Colonic mucosa (tissue), 4 donors: Measurements from ENCODE around the gene PDCD11. TPM values are rescaled to one million over a fixed set of nuclear protein-coding genes. Genes with fewer than 3 reads are reported as not detected.

ENCODE experiments used
- DNase-seq: peaks from one replicate; pipeline ENCODE4 v3.0.0-alpha.2; 2020
- H3K27ac ChIP-seq: fragments of 200-600 bp; one replicate; pipeline ENCODE4 v1.8.0; 2021
- H3K27me3 ChIP-seq: fragments of 200-600 bp; one replicate; pipeline ENCODE4 v1.8.0; 2021
- H3K36me3 ChIP-seq: fragments of 200-600 bp; one replicate; pipeline ENCODE4 v1.8.0; 2021
- H3K4me1 ChIP-seq: fragments of 200-600 bp; one replicate; pipeline ENCODE4 v1.8.0; 2021; ENCODE audit warnings: mild to moderate bottlenecking
- H3K4me3 ChIP-seq: fragments of 200-600 bp; one replicate; pipeline ENCODE4 v1.8.0; 2021
- H3K9ac ChIP-seq, 2 donors: one replicate each; pipeline ENCODE4 v1.7.0; 2013; ENCODE audit warnings: control low read depth in 2 of 2, low read depth in 2 of 2, low read length in 2 of 2
- H3K9me3 ChIP-seq: fragments of 200-600 bp; one replicate; pipeline ENCODE4 v1.8.0; 2021
- CTCF ChIP-seq: fragments of 200-600 bp; IDR thresholded peaks from one replicate; pipeline ENCODE4 v1.8.0; 2022; ENCODE audit warnings: antibody characterized with exemption, mild to moderate bottlenecking
- intact Hi-C: fragments of 100-400 bp; cut with DNase I; formaldehyde crosslinking; loops from one replicate; pipeline ENCODE4 v1.14.1; 2022
- total RNA-seq, 2 donors: library from RNA; stranded (reverse); fragmentation: NEBNext Ultra II Directional in 1 of 2; extraction: Animal tissue kit (Norgen Biotek cat#: 25700) in 1 of 2; gene quantifications; one replicate each; pipeline ENCODE4 v1.2.1, GENCODE V29; 2021
- donor health status: healthy.
- donor health status: DM: no; HTN: no; CAD: no.
- donor health status: DM: no; HTN: no; CAD: no.

PDCD11 gene
- total RNA-seq, 2 donors from 2014 or later = 14.9 to 33.6 TPM

GRCh38 chr10:103374263-103374662, 22.2 kb upstream of the PDCD11 start:
- Histone ChIP-seq H3K4me1 (no peaks in the 10 kb centered on the region), H3K36me3 (no peaks in the 10 kb centered on the region), H3K4me3 (no peak overlapping the region), H3K27me3 (no peaks in the 10 kb centered on the region), H3K9ac (peak overlapping the region in 1 of 2 donors; percentile 66), H3K27ac (peak overlapping the region; percentile 70), H3K9me3 (no peaks in the 10 kb centered on the region)
- DNase-seq = peak; percentile 50
- intact Hi-C loops = no loop called here
- no peak for TF ChIP-seq CTCF

GRCh38 chr10:103382769-103383168, 13.7 kb upstream of the PDCD11 start:
- TF ChIP-seq CTCF = no peak
- DNase-seq = no peak
- Histone ChIP-seq H3K36me3 (peaks cover 4% of the 10 kb centered on the region), H3K27ac (no peak overlapping the region), H3K4me3 (no peak overlapping the region), H3K27me3 (no peaks in the 10 kb centered on the region), H3K4me1 (no peaks in the 10 kb centered on the region), H3K9ac (no peak overlapping the region), H3K9me3 (no peaks in the 10 kb centered on the region)
- intact Hi-C loops = no loop called here

GRCh38 chr10:103394180-103394579, 2.2 kb upstream of the PDCD11 start:
- TF ChIP-seq CTCF = no peak
- Histone ChIP-seq H3K9ac (no peak overlapping the region), H3K27me3 (no peaks in the 10 kb centered on the region), H3K36me3 (peaks cover 4% of the 10 kb centered on the region), H3K4me1 (peaks cover 14% of the 10 kb centered on the region), H3K4me3 (no peak overlapping the region), H3K9me3 (no peaks in the 10 kb centered on the region), H3K27ac (no peak overlapping the region)
- intact Hi-C loops = no loop called here
- no peak for DNase-seq

- intact Hi-C loops = no loop called here
- Histone ChIP-seq H3K36me3 (no peaks in the 10 kb centered on the region), H3K9me3 (no peaks in the 10 kb centered on the region), H3K9ac (peak overlapping the region; percentile 96), H3K27ac (peak overlapping the region; percentile 56), H3K4me3 (peak overlapping the region; percentile 95), H3K27me3 (no peaks in the 10 kb centered on the region), H3K4me1 (peaks cover 14% of the 10 kb centered on the region)
- TF ChIP-seq CTCF = no peak
- no peak for DNase-seq
Observed at GRCh38 chr10:103395754-103396066, 716 bp upstream of the PDCD11 start.

GRCh38 chr10:103396789-103397087, 312 bp downstream of the PDCD11 start:
- Histone ChIP-seq H3K9ac (peak overlapping the region; percentile 90 to 96), H3K4me1 (peaks cover 14% of the 10 kb centered on the region), H3K27me3 (no peaks in the 10 kb centered on the region), H3K9me3 (no peaks in the 10 kb centered on the region), H3K36me3 (no peaks in the 10 kb centered on the region), H3K27ac (peak overlapping the region; percentile 56), H3K4me3 (peak overlapping the region; percentile 95)
- DNase-seq = no peak
- intact Hi-C loops = no loop called here
- no peak for TF ChIP-seq CTCF
